ENCODE data around the gene AGO3. TPM values are rescaled to one million over a fixed set of nuclear protein-coding genes. Genes with fewer than 3 reads are reported as not detected.

AGO3 gene
- total and polyA plus RNA-seq, 2 of the 13 experiments (the other 11 are each of a cell fraction or from before 2014, with no cell fraction given), result 21.2 to 27.1 TPM

DNA sequence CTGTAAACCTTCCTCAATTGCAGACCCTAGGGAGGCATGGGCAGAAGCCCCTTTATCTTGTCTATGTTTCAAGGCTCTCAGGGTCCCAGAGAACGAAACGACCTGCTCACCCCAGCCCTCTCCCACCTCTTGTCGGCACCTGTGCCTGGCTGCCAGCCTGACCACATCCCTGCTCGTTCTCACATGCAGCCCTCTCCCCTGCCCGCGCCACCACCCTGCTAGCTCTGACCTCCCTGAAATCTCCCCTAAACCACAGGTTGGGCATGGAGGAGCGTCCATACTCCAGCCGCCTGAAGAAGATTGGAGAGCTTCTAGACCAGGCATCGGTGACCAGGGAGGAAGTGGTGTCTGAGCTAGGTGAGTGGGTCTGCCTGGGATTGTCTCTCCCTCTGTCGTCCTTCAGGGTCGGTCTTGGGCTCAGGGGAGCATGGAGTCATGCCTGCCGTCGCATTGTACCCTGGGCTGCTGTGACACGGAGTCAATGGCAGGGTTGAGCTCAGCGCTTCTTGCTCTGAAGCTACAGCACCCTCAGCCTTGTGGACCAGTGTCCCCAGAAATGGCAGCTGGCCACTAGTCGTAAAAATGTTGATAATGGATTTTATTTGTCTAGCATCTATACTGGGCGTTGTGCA is 161.4 kb downstream of the AGO3 start:
- H3K4me3 ChIP-seq (replicated peaks in 1 of 3; ENCODE audit: insufficient read depth in 1 of 3, low read depth in 2 of 3, low read length in 3 of 3), result no peak overlapping the region
- H3K36me3 ChIP-seq (replicated peaks in 1 of 2; ENCODE audit: control insufficient read depth in 1 of 2, insufficient read depth in 2 of 2, low read length in 2 of 2), result peaks cover 35 to 51% of the 10 kb centered on the region in 2 experiments
- H3K27me3 ChIP-seq (ENCODE audit: control insufficient read depth in 1 of 2, insufficient read depth in 2 of 2, low read length in 2 of 2), result no peaks in the 10 kb centered on the region; a peak in 1 of 5 replicates
- no TSS peak for BruUV-seq (replicated peaks)
- H4K20me1 ChIP-seq (ENCODE audit: insufficient read depth, low read length), result 0 out of 2 replicates have a peak, but pooled peaks cover 3% of the 10 kb centered on the region
- CTCF ChIA-PET (ENCODE audit: low intra/inter-chr PET ratio, low total read pairs), result no interaction called here
- ATAC-seq, result no peak
- in situ Hi-C loops (cut with HindIII; ENCODE audit: extremely low pct_ligation_motif_present, low pct_unique_long_range_greater_than_20kb), result no loop called here
- H3K9ac ChIP-seq (ENCODE audit: insufficient read depth, low read depth, low read length), result no peak overlapping the region
- no peak for DNase-seq (ENCODE audit: low spot score)
- H3K9me3 ChIP-seq (ENCODE audit: low read length), result no peaks in the 10 kb centered on the region
- no peak for FAIRE-seq
- no peak overlapping the region for H2AFZ ChIP-seq (ENCODE audit: low read length)
- TF ChIP-seq GABPB1 (CRISPR knock-in tag; IDR thresholded peaks at IDR 0.05), result no peak
- no peak for TF ChIP-seq ZNF549 (CRISPR knock-in tag; IDR thresholded peaks at IDR 0.05)
- TF ChIP-seq ZNF136 (CRISPR knock-in tag; IDR thresholded peaks at IDR 0.05; ENCODE audit: low read depth), result no peak
- TF ChIP-seq ZNF225 (CRISPR knock-in tag; IDR thresholded peaks at IDR 0.05), result no peak
- TF ChIP-seq ZNF121 (CRISPR knock-in tag; IDR thresholded peaks at IDR 0.05), result no peak
- TF ChIP-seq, protein P1, sequence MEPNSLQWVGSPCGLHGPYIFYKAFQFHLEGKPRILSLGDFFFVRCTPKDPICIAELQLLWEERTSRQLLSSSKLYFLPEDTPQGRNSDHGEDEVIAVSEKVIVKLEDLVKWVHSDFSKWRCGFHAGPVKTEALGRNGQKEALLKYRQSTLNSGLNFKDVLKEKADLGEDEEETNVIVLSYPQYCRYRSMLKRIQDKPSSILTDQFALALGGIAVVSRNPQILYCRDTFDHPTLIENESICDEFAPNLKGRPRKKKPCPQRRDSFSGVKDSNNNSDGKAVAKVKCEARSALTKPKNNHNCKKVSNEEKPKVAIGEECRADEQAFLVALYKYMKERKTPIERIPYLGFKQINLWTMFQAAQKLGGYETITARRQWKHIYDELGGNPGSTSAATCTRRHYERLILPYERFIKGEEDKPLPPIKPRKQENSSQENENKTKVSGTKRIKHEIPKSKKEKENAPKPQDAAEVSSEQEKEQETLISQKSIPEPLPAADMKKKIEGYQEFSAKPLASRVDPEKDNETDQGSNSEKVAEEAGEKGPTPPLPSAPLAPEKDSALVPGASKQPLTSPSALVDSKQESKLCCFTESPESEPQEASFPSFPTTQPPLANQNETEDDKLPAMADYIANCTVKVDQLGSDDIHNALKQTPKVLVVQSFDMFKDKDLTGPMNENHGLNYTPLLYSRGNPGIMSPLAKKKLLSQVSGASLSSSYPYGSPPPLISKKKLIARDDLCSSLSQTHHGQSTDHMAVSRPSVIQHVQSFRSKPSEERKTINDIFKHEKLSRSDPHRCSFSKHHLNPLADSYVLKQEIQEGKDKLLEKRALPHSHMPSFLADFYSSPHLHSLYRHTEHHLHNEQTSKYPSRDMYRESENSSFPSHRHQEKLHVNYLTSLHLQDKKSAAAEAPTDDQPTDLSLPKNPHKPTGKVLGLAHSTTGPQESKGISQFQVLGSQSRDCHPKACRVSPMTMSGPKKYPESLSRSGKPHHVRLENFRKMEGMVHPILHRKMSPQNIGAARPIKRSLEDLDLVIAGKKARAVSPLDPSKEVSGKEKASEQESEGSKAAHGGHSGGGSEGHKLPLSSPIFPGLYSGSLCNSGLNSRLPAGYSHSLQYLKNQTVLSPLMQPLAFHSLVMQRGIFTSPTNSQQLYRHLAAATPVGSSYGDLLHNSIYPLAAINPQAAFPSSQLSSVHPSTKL (CRISPR knock-in tag; IDR thresholded peaks at IDR 0.05), result no peak
- no peak for TF ChIP-seq ARNT2 (CRISPR knock-in tag; IDR thresholded peaks at IDR 0.05; ENCODE audit: low read depth)
- TF ChIP-seq RCOR2 (CRISPR knock-in tag; IDR thresholded peaks at IDR 0.05), result no peak
- TF ChIP-seq HNF4A (CRISPR knock-in tag; IDR thresholded peaks at IDR 0.05), result no peak
- no peak for TF ChIP-seq JARID2 (CRISPR knock-in tag; IDR thresholded peaks at IDR 0.05; ENCODE audit: insufficient replicate concordance)
- TF ChIP-seq ZNF205 (CRISPR knock-in tag; IDR thresholded peaks at IDR 0.05), result no peak
- TF ChIP-seq KLF9 (CRISPR knock-in tag; IDR thresholded peaks at IDR 0.05; ENCODE audit: low read depth), result no peak
- TF ChIP-seq GATAD2A (CRISPR knock-in tag; IDR thresholded peaks at IDR 0.05), result no peak
- no peak for TF ChIP-seq ZNF557 (CRISPR knock-in tag; IDR thresholded peaks at IDR 0.05)
- H3K4me2 ChIP-seq (ENCODE audit: low read depth, low read length), result no peak overlapping the region
- 96% methylated on average over 11 of the region's 17 CpGs for WGBS (ENCODE audit: low lambda C conversion rate)
- intact Hi-C loops (cut with micrococcal nuclease; ENCODE audit: unreplicated experiment), result no loop called here
- peaks cover 21% of the 10 kb centered on the region for H3K79me2 ChIP-seq (ENCODE audit: insufficient read depth, low read length)
- POLR2A ChIA-PET, result no interaction called here
- peaks cover 29% of the 10 kb centered on the region for H3K4me1 ChIP-seq (ENCODE audit: insufficient read depth, low read length)
- H3K27ac ChIP-seq (ENCODE audit: extremely low read length, insufficient read depth, low read length), result no peak overlapping the region
